ENCODE data around the gene PLXNC1. TPM values are rescaled to one million over a fixed set of nuclear protein-coding genes. Genes with fewer than 3 reads are reported as not detected.

The PLXNC1 gene
- total and polyA plus RNA-seq, 9 of the 15 experiments (the other 6 are each of a cell fraction or from before 2014, with no cell fraction given): 0.08 to 0.87 (median 0.28) TPM

DNA sequence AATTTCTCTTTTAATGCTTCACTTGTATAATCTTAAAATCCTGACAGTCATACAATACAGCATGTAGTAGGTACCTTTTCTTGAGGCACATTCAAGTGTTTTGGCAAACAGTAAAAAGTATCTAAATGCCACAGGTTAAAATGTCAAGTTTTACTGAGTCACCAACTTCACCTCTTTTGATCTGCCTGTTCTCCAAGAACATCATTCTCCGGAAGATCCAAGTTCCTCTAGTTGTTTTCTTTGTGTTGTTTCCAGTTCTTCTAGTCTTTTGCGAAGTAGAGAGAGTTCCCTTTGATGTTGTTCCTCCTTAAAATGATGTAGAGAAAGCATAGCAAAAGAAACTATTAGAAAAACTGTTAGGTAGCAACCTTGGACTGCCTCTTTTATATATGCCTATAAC is 160.2 kb downstream of the PLXNC1 start:
- Histone ChIP-seq H3K4me1 (replicated peaks in 1 of 2; ENCODE audit: control insufficient read depth in 2 of 2, insufficient read depth in 2 of 2, low read length in 2 of 2) (no peaks in the 10 kb centered on the region), H3K4me2 (ENCODE audit: insufficient read depth, low read length) (no peak overlapping the region), H2AFZ (ENCODE audit: low read depth, low read length) (no peak overlapping the region), H4K20me1 (replicated peaks; ENCODE audit: control insufficient read depth, insufficient read depth, low read length) (no peaks in the 10 kb centered on the region), H3K9ac (ENCODE audit: insufficient read depth in 1 of 2, low read depth in 2 of 2, low read length in 2 of 2) (no peak overlapping the region), H3K36me3 (ENCODE audit: control insufficient read depth, insufficient read depth, low read length) (peaks cover 71% of the 10 kb centered on the region), H3K27ac (ENCODE audit: extremely low read depth, low read depth, low read length) (no peak overlapping the region), H3K9me3 (replicated peaks; ENCODE audit: control insufficient read depth, insufficient read depth, low read depth, low read length) (no peaks in the 10 kb centered on the region), H3K27me3 (ENCODE audit: control insufficient read depth in 2 of 2, insufficient read depth in 2 of 2, low read length in 2 of 2) (no peaks in the 10 kb centered on the region), H3K4me3 (no peak overlapping the region), H3K9me1 (ENCODE audit: control insufficient read depth, insufficient read depth, low read length) (no peaks in the 10 kb centered on the region), H3K79me2 (ENCODE audit: control insufficient read depth, insufficient read depth, low read length) (no peaks in the 10 kb centered on the region)
- intact Hi-C loops (cut with micrococcal nuclease): loop anchor here (10.0 kb wide), 1 partner anchor 226 kb away; no protein-coding TSS in a partner anchor
- WGBS (ENCODE audit: insufficient coverage, low coverage, missing lambda C conversion rate): 94% methylated on average over 2 of the region's 2 CpGs
- no peak for TF ChIP-seq RBM15 (IDR thresholded peaks at IDR 0.05; ENCODE audit: insufficient read depth, low read length)
- TF ChIP-seq ELF4 (CRISPR knock-in tag; IDR thresholded peaks at IDR 0.05): no peak
- TF ChIP-seq EP400 (IDR thresholded peaks at IDR 0.05): no peak
- TF ChIP-seq, protein P1, sequence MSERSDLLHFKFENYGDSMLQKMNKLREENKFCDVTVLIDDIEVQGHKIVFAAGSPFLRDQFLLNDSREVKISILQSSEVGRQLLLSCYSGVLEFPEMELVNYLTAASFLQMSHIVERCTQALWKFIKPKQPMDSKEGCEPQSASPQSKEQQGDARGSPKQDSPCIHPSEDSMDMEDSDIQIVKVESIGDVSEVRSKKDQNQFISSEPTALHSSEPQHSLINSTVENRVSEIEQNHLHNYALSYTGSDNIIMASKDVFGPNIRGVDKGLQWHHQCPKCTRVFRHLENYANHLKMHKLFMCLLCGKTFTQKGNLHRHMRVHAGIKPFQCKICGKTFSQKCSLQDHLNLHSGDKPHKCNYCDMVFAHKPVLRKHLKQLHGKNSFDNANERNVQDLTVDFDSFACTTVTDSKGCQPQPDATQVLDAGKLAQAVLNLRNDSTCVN (CRISPR knock-in tag; IDR thresholded peaks at IDR 0.05): no peak
- TF ChIP-seq, protein P2, sequence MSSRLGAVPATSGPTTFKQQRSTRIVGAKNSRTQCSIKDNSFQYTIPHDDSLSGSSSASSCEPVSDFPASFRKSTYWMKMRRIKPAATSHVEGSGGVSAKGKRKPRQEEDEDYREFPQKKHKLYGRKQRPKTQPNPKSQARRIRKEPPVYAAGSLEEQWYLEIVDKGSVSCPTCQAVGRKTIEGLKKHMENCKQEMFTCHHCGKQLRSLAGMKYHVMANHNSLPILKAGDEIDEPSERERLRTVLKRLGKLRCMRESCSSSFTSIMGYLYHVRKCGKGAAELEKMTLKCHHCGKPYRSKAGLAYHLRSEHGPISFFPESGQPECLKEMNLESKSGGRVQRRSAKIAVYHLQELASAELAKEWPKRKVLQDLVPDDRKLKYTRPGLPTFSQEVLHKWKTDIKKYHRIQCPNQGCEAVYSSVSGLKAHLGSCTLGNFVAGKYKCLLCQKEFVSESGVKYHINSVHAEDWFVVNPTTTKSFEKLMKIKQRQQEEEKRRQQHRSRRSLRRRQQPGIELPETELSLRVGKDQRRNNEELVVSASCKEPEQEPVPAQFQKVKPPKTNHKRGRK (tag; IDR thresholded peaks at IDR 0.05): no peak
- TF ChIP-seq KHSRP (IDR thresholded peaks at IDR 0.05): no peak
- TF ChIP-seq MTA2 (IDR thresholded peaks at IDR 0.05; ENCODE audit: low read depth): no peak
- TF ChIP-seq PTBP1 (IDR thresholded peaks at IDR 0.05; ENCODE audit: low read depth, low read length): no peak
- TF ChIP-seq GTF2A2 (tag; IDR thresholded peaks at IDR 0.05): no peak
- no peak for TF ChIP-seq ZNF124 (CRISPR knock-in tag; IDR thresholded peaks at IDR 0.05)
- no peak for TF ChIP-seq NFIC (IDR thresholded peaks at IDR 0.05)
- TF ChIP-seq DNMT1 (IDR thresholded peaks at IDR 0.05): no peak
- no peak for TF ChIP-seq ADNP (tag; IDR thresholded peaks at IDR 0.05)
- in situ Hi-C loops (cut with MboI): no loop called here
- BruUV-seq (replicated peaks): no TSS peak
- FAIRE-seq (no peak), ATAC-seq (no peak), DNase-seq (ENCODE audit: extremely low read depth in 1 of 4, low spot score in 3 of 4) (no peak)
- POLR2A ChIA-PET: no interaction called here
- CTCF ChIA-PET (ENCODE audit: low intra/inter-chr PET ratio): no interaction called here

All from K562 (cell line).